Stimulated activated naive B cell treated with anti-CD40 and anti-IgM and Interleukin-4, amounts not matched to agents 10 μg/mL and 1 μg/mL and 100 μg/mL, for 72 hours (primary cell): ENCODE data around the gene ATRAID.

Experiments used
- ATAC-seq, 2 donors: fragments of 150-1000 bp; cut with Tn5 transposase; replicated peaks; 2 replicates each; pipeline ENCODE4 v1.10.0; 2021; ENCODE audit warnings: moderate library complexity in 1 of 2
- DNase-seq: peaks from one replicate; pipeline ENCODE4 v3.0.0; 2021
- H3K27ac Mint-ChIP-seq: one replicate; pipeline ENCODE4 v1.8.0; 2022; ENCODE audit warnings: mild to moderate bottlenecking, mixed read lengths
- H3K27me3 Mint-ChIP-seq, 2 donors: one replicate each; pipeline ENCODE4 v1.8.0; 2022; ENCODE audit warnings: mixed read lengths in 2 of 2
- H3K36me3 Mint-ChIP-seq, 2 donors: one replicate each; pipeline ENCODE4 v1.8.0; 2022; ENCODE audit warnings: mixed read lengths in 2 of 2, mild to moderate bottlenecking in 1 of 2
- H3K4me1 Mint-ChIP-seq, 2 donors: one replicate each; pipeline ENCODE4 v1.8.0; 2022; ENCODE audit warnings: mixed read lengths in 2 of 2, mild to moderate bottlenecking in 1 of 2
- H3K4me3 Mint-ChIP-seq, 2 donors: one replicate each; pipeline ENCODE4 v1.8.0; 2022; ENCODE audit warnings: mild to moderate bottlenecking in 2 of 2, mixed read lengths in 2 of 2, moderate library complexity in 1 of 2
- H3K9me3 Mint-ChIP-seq, 2 donors: one replicate each; pipeline ENCODE4 v1.8.0; 2022; ENCODE audit warnings: mixed read lengths in 2 of 2, mild to moderate bottlenecking in 1 of 2

Gene ATRAID

DNA sequence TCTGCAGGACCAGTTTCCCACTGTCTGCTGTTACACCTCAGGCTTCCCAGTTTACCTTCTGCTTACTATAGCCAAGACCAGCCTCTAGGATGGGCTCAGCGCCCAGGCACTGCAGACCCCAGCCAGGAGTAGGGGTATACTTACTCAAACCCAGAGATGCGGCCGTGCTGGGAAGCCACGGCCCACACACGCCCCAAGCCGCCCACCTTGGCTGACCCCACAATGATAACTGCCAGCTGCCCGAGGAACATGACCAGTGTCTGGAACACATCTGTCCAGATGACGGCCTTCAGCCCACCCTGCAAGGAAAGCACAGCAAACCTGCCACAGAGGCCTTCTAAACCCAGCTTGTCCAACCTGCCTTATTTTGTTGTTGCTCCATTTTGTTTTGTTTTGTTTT lies 6.6 kb upstream of the ATRAID start:
- no peak for ATAC-seq
- peaks cover 18 to 29% of the 10 kb centered on the region in 2 donors for H3K4me1 Mint-ChIP-seq
- peak overlapping the region; percentile 38 for H3K27ac Mint-ChIP-seq
- peaks cover 52 to 86% of the 10 kb centered on the region in 2 donors for H3K36me3 Mint-ChIP-seq
- DNase-seq, result no peak
- H3K27me3 Mint-ChIP-seq, result no peaks in the 10 kb centered on the region
- H3K9me3 Mint-ChIP-seq, result no peaks in the 10 kb centered on the region
- H3K4me3 Mint-ChIP-seq, result no peak overlapping the region

- DNase-seq, result no peak
- Mint-ChIP-seq H3K27me3 (no peaks in the 10 kb centered on the region), H3K9me3 (no peaks in the 10 kb centered on the region), H3K4me1 (peaks cover 18 to 30% of the 10 kb centered on the region in 2 donors), H3K27ac (no peak overlapping the region), H3K36me3 (peaks cover 48 to 80% of the 10 kb centered on the region in 2 donors), H3K4me3 (no peak overlapping the region)
- no peak for ATAC-seq
Measured at GRCh38 chr2:27206346-27206745, 5.5 kb upstream of the ATRAID start.

DNA sequence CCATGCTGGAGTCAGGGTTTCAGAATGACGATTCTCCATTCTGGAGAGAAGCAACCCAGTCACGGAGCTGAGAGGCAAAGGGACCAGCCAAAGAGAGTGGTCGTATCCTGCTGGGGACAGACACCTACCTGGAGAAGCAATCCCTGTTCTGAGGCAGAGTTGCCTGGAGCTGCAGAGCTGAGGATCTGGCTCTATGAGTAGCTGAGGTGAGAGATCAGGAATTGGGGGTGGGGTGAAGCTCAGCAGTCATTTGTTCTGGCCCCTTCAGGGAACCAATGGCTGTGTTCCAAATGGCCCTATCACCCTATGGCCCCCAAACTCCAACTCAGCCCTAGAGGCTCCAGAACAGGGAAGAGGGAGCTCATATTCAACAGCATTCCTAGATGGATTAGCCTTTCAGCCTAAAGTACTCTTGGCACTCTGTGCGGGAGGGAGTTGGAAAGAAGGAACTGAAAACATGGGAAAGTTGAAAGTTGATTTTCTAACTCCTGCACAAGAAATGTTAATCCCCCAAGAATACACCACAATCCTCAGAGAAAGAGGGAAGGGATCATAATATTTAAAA lies 3.3 kb upstream of the ATRAID start:
- peaks cover 43 to 64% of the 10 kb centered on the region in 2 donors for H3K36me3 Mint-ChIP-seq
- H3K27me3 Mint-ChIP-seq, result no peaks in the 10 kb centered on the region
- no peaks in the 10 kb centered on the region for H3K9me3 Mint-ChIP-seq
- no peak overlapping the region for H3K4me3 Mint-ChIP-seq
- DNase-seq, result no peak
- H3K4me1 Mint-ChIP-seq, result peaks cover 20 to 38% of the 10 kb centered on the region in 2 donors
- ATAC-seq, result no peak
- no peak overlapping the region for H3K27ac Mint-ChIP-seq

DNA sequence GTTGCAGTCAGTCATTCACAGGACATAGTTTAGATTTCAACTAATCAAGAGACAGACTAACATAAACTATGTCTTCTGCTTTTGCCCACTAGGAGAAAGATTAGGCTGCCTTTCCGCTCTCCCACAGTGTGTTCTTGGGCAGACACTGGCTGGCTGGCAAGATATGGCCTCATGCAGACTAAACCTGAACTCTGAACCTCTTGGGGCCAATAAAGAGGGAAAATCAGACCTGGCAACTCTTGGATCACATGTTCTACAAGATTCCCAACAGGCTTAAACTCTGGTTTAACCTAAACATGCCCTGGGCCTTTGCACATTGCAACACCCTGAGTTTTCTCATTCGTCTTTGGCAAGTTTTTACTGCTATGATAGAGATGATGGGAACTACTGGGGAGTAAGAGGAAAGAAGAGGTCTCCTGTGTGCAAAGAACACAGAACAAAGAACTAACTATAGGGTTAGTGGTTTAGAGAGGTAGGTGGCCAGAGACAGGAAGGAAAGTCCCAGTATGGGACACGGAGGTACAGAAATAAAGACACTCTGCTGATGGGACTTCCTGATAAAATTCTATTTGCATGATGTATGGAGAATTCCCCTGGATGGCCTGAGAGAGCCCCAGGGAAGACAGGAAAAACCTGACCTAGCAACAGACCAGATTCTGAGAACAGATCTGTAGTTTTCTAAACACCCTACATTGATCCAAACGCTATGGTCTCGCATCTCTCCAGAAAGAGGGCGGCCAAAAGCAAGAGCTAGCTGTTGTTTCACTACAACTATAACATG lies 2.0 kb upstream of the ATRAID start:
- Mint-ChIP-seq H3K4me1 (peaks cover 21 to 41% of the 10 kb centered on the region in 2 donors), H3K9me3 (no peaks in the 10 kb centered on the region), H3K36me3 (peaks cover 37 to 53% of the 10 kb centered on the region in 2 donors), H3K4me3 (peak overlapping the region; percentile 39 to 49), H3K27me3 (no peaks in the 10 kb centered on the region), H3K27ac (peak overlapping the region; percentile 11)
- ATAC-seq (no peak), DNase-seq (no peak)

DNA sequence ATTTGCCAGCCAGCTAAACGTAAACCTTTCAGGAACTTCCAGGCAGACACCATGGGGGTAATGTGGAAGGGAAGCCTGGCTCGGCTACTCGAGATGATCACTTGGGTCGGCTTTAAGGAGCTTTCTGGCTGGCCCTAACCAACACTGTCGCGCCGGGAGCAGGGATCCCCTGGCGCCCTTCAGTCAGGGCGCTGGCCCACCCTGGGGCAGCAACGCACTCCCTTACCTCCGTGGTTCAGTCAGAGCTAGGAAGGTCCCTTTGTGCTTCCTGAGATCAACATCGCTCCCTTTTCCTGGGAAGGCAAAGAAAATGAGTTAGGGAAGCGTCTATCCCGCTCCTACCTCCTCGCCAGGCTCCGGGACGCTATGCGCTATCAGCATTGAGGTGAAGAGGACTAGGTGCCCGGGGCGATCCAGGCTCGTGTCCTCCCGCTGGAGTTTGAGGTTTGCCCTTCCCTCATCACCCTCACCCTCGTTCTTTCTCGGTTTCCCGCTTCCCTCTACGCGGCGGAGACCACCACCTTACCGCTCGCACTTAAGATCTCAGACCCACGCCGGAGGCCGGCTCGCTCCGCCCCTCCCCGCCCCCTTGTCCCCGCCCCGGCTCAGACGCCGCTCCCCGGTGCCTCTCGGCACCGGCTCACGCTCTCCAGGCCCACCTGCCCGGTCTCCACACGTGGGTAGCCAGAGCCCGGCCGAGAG lies 449 bp upstream of the ATRAID start:
- H3K4me3 Mint-ChIP-seq, result peak overlapping the region; percentile 93 to 99
- no peaks in the 10 kb centered on the region for H3K27me3 Mint-ChIP-seq
- peaks cover 22 to 41% of the 10 kb centered on the region in 2 donors for H3K4me1 Mint-ChIP-seq
- ATAC-seq, result peak in 1 of 2 donors; percentile 75
- H3K27ac Mint-ChIP-seq, result peak overlapping the region; percentile 100
- H3K9me3 Mint-ChIP-seq, result no peaks in the 10 kb centered on the region
- no peak for DNase-seq
- H3K36me3 Mint-ChIP-seq, result peaks cover 32 to 48% of the 10 kb centered on the region in 2 donors

- Mint-ChIP-seq H3K27ac (peak overlapping the region; percentile 100), H3K4me1 (peaks cover 21 to 46% of the 10 kb centered on the region in 2 donors), H3K27me3 (no peaks in the 10 kb centered on the region), H3K4me3 (peak overlapping the region; percentile 93 to 99), H3K36me3 (peaks cover 22 to 45% of the 10 kb centered on the region in 2 donors), H3K9me3 (no peaks in the 10 kb centered on the region)
- ATAC-seq (peak; percentile 64), DNase-seq (peak; percentile 67)
Measured at GRCh38 chr2:27212626-27213471, 1.0 kb downstream of the ATRAID start.

GRCh38 chr2:27214941-27215340 lies 3.1 kb downstream of the ATRAID start:
- peaks cover 14 to 40% of the 10 kb centered on the region in 2 donors for H3K36me3 Mint-ChIP-seq
- DNase-seq (no peak), ATAC-seq (no peak)
- H3K27me3 Mint-ChIP-seq, result no peaks in the 10 kb centered on the region
- no peak overlapping the region for H3K27ac Mint-ChIP-seq
- no peaks in the 10 kb centered on the region for H3K9me3 Mint-ChIP-seq
- H3K4me1 Mint-ChIP-seq, result peaks cover 24 to 43% of the 10 kb centered on the region in 2 donors
- no peak overlapping the region for H3K4me3 Mint-ChIP-seq

DNA sequence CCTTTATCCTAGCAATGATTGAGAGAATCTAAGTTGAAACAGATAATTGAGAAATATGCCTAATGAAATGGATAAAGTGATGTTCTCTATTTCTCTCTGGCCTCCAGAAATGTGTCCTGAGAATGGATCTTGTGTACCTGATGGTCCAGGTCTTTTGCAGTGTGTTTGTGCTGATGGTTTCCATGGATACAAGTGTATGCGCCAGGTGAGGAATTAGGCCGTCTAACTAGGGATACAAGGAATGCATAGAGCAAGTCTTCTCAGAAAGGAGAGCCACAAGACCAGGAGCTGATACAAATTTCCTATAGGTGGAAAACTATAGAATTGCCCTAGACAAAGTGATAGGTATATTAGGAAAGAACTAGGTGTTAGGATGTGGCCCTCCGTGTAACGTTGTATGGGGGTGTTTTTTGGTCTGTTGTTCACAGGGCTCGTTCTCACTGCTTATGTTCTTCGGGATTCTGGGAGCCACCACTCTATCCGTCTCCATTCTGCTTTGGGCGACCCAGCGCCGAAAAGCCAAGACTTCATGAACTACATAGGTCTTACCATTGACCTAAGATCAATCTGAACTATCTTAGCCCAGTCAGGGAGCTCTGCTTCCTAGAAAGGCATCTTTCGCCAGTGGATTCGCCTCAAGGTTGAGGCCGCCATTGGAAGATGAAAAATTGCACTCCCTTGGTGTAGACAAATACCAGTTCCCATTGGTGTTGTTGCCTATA lies 4.7 kb downstream of the ATRAID start:
- Mint-ChIP-seq H3K27me3 (no peaks in the 10 kb centered on the region), H3K9me3 (no peaks in the 10 kb centered on the region), H3K4me1 (peaks cover 23 to 42% of the 10 kb centered on the region in 2 donors), H3K36me3 (peaks cover 23 to 52% of the 10 kb centered on the region in 2 donors), H3K4me3 (peak overlapping the region; percentile 94 to 100), H3K27ac (peak overlapping the region; percentile 97)
- DNase-seq (no peak), ATAC-seq (no peak)

DNA sequence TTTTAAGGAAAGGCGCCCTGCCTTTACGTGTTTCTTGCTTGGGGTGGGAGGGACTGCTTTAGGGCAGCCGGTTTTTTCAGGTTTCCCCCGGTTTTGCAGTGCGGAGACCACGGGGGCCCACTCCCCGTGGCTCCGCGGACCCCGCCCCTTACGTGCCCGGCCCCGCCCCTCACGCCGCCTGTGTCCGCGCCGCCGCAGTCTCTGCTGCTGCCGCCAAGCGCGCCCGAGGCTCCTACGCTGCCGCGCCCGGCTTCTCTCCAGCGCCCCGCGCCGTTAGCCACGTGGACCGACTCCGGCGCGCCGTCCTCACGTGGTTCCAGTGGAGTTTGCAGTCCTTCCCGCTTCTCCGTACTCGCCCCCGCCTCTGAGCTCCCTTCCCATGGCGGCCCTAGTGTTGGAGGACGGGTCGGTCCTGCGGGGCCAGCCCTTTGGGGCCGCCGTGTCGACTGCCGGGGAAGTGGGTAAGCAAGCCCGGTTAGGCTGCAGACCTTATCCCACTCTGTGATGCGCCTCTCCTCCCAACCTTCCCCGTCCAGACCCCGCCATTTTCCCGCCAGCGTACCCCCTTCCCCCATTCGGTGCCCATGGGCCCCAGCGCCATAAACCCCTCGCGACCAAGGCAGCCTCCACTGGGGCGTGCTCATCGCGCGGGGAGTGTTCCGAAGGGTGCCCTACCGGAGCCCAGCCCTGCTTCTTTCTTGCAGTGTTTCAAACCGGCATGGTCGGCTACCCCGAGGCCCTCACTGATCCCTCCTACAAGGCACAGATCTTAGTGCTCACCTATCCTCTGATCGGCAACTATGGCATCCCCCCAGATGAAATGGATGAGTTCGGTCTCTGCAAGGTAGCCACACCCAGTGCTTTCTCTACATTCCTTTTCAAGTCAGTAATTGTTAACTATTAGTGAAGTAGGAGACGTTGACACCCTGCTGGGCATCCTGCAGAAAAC lies 5.6 kb downstream of the ATRAID start, which contains the start of gene CAD:
TSS of gene CAD (plus strand) at position 197 of the 949 bp plus-strand sequence. CDS start at position 380, 183 bp downstream.
- H3K9me3 Mint-ChIP-seq, result no peaks in the 10 kb centered on the region

GRCh38 chr2:27218614-27219013 lies 6.8 kb downstream of the ATRAID start:
- Mint-ChIP-seq H3K27ac (peak overlapping the region; percentile 5), H3K4me1 (peaks cover 20 to 34% of the 10 kb centered on the region in 2 donors), H3K36me3 (peaks cover 36 to 67% of the 10 kb centered on the region in 2 donors), H3K4me3 (peak overlapping the region; percentile 94 to 100), H3K27me3 (no peaks in the 10 kb centered on the region), H3K9me3 (no peaks in the 10 kb centered on the region)
- no peak for ATAC-seq
- DNase-seq, result no peak

More for the DNA sequence above, 5.6 kb downstream of the ATRAID start, which contains the start of gene CAD:
- H3K27me3 Mint-ChIP-seq, result no peaks in the 10 kb centered on the region
- peak; percentile 82 for DNase-seq
- peak within 1 kb of the TSS; percentile 94 to 100 for H3K4me3 Mint-ChIP-seq
- ATAC-seq, result peak; percentile 85 to 88
- peaks cover 23 to 42% of the 10 kb centered on the region in 2 donors for H3K4me1 Mint-ChIP-seq
- H3K36me3 Mint-ChIP-seq, result peaks cover 30 to 59% of the 10 kb centered on the region in 2 donors
- peak within 1 kb of the TSS; percentile 97 for H3K27ac Mint-ChIP-seq

GRCh38 chr2:27219091-27219490 lies 7.2 kb downstream of the ATRAID start:
- Mint-ChIP-seq H3K27ac (no peak overlapping the region), H3K9me3 (no peaks in the 10 kb centered on the region), H3K36me3 (peaks cover 39 to 68% of the 10 kb centered on the region in 2 donors), H3K4me1 (peaks cover 19 to 31% of the 10 kb centered on the region in 2 donors), H3K4me3 (no peak overlapping the region), H3K27me3 (no peaks in the 10 kb centered on the region)
- ATAC-seq (no peak), DNase-seq (no peak)

DNA sequence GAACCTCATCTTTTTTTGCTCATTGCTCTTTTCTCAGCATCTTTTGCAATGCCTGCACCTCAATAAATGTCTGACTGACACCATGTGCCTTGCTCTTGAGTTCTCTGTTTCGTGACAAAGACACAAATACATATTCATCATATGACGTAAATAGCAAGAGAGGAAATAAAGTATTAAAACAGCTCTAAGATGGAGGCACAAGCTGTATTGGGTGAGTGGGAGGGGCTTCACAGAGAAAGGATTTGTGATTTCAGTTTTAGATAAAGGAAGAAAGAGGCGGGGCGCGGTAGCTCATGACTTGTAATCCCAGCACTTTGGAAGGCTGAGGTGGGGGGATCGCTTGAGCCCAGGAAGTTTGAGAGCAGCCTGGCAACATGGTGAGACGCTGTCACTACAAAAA lies 8.2 kb downstream of the ATRAID start:
- H3K27me3 Mint-ChIP-seq, result no peaks in the 10 kb centered on the region
- H3K4me1 Mint-ChIP-seq, result peaks cover 19 to 31% of the 10 kb centered on the region in 2 donors
- ATAC-seq (no peak), DNase-seq (no peak)
- no peak overlapping the region for H3K27ac Mint-ChIP-seq
- no peaks in the 10 kb centered on the region for H3K9me3 Mint-ChIP-seq
- H3K4me3 Mint-ChIP-seq, result no peak overlapping the region
- H3K36me3 Mint-ChIP-seq, result peaks cover 45 to 78% of the 10 kb centered on the region in 2 donors
